Superior temporal gyrus (tissue), 1 donor: ENCODE results near the gene PXYLP1.

Experiments
- DNase-seq: peaks from one replicate; pipeline ENCODE4 v3.0.0-alpha.2; 2016; ENCODE audit errors: extremely low spot score

Gene PXYLP1

DNA sequence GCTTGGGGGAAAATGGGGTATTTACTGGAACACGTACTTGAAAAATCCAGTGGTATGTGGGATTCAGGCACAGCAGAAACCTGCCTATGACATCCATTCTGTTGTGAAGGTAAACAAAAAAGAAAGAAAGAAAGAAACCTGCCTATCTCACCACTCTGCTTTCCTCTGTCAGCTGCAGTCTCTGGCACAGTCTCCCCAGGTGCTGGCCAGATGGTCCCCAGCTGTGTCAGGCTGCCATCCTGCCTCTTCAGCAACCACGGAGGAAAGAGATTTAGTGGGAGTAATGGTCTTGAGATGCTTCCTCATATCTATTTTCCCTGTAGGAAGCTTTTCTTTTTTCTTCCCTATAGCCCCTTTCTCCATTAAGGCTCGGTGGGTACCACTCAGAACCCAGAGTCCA, 2.5 kb upstream of the PXYLP1 start:
- no peak for DNase-seq

- DNase-seq = no peak
Measured at GRCh38 chr3:141230293-141230692, 1.3 kb upstream of the PXYLP1 start.

DNA sequence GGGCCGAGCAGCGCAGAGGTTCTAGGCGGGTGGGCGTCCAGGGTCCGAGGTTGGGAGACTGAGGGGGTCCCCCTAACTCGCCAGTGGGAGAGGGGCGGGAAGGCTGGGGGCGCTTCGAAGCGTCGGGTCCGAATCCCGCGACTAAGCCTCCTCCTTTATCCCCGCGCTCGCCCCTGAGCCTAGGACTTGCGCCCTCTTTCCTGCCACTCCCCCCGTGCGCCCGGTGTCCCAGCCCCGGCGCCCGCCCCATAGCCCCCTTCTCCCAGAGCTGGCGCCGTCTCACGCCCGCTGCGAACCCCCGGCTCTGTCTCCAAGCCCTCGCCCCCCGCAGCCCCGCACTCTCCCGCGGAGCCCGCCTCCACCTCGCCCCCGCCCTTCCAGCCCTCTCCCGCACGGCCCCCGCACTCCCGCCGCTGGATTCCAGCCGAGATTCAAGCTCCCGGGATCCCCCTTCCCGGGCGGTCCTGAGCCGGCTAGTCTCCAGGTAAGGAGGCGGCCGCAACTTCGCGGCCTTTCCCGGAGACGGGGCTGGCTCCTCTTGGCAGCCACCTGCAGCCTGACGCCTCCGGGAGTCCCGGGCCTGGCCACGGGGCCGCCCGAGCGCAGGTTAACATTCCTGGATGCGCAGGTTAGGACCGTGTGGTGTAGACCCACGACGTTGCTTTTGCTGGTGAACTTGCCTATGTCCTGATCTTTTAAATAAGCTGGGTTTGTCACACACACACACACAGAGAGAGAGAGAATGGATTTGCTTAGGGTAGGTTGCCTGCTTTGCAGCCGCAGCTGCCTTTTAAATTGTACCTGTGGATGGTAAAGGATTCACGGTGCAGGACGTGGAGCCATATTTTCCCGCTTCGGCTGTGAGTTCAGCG, 563 bp downstream of the PXYLP1 start:
- peak; percentile 33 for DNase-seq

- peak; percentile 13 for DNase-seq
Measured at GRCh38 chr3:141233457-141234161, 2.0 kb downstream of the PXYLP1 start.

DNA sequence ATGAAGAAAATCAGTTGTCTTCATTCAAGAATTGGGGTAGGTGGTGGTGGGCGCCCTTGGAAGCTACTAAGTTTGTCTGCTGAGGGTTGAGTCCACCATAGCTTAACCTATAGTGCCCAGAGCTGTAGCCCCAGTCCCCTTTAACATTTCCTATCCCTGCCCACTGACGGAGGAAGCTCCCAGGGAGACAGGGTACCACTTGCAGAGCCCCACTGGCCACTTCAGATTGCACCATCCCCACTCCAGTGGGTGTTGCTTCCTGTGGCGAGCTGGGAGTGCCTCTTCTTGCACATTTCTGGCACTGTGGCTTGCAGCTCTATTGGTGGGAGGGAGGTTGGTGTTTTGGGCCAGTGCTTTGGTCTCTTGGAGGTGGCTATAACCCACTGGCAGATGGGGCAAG, 2.7 kb downstream of the PXYLP1 start:
- no peak for DNase-seq

GRCh38 chr3:141235661-141236171, 4.1 kb downstream of the PXYLP1 start:
- no peak for DNase-seq

GRCh38 chr3:141236361-141236760, 4.7 kb downstream of the PXYLP1 start:
- peak; percentile 7 for DNase-seq

- peak; percentile 56 for DNase-seq
Measured at GRCh38 chr3:141237701-141238521, 6.3 kb downstream of the PXYLP1 start.

DNA sequence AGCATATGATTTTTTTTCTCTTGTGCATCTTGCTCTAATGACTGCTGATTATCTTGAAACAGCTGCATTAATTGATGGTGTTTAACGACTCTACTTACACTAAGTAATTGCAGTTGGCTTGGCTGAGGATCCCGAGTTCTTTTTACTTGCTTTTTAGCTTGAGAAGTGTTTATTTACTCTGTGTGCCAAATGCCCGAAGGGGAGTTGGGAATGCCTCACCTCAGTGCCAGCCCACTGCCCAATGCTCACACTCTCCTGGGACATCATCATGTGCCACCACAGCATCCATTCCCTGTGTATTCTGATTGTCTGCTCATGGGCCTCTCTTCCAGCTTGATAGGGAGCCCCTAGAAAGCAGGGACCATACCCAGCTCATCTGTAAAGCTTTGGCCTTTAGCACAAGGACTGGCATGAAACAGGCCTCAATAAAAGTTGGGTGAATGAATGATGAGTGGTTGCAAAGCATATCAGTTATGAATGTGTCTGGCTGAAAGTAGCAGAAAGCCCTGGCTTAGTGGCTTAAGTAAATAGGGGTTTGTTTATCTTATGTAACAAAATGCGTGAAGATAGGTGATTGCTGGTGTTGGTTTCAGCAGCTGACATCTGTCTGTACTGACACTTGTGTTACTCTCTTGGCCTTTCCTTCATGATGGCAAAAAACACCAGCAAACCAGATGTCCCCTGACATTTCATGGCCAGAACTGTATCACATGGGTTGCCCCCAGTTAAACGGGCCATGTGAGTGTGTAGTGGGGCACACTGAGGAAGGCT, 8.1 kb downstream of the PXYLP1 start:
- DNase-seq = no peak

GRCh38 chr3:141240286-141240685, 8.7 kb downstream of the PXYLP1 start:
- DNase-seq = no peak

DNA sequence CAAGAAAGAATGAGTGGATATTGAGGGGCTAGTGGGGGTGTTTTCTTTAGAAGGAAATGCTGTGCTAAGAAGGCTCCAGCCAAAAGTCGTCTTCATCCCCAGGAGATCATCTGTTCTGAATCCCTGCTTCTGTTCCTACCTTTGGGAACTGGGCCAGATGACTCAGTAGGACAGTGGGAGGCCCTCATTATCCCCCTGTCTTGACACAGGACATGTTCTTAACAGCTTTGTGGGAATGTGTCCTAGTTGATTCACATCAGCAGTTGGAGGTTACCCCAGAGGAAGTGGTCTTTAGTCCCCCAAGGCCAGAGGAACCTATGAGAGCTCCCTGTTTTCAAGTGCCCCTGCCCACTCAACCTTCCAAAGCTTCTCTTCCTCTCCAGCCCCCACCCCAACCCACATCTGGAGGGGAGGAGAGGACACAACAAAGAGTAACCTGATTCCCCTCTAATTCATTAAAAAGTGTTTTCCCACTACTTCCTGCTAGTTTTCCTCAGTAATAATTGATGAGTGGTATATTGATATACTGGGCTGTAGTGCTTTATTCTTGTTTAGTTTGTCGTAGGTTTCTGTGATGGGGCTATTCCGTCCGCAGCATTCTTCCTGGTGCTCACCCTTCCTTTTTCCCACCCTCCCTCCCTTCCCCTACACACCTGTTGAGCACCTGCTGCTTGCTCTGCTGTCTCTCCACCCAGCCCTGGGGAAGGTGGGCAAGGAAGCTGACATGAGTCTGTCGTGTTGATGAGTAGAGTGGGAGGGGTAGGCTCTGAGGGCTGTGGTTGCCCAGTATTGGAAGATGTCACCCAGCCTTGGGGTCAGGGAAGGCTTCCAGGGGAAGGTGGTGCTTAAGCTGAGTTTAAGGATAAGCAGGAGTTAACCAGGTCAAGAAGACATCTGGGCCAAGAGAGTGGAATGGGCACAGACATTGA, 9.3 kb downstream of the PXYLP1 start:
- no peak for DNase-seq

DNA sequence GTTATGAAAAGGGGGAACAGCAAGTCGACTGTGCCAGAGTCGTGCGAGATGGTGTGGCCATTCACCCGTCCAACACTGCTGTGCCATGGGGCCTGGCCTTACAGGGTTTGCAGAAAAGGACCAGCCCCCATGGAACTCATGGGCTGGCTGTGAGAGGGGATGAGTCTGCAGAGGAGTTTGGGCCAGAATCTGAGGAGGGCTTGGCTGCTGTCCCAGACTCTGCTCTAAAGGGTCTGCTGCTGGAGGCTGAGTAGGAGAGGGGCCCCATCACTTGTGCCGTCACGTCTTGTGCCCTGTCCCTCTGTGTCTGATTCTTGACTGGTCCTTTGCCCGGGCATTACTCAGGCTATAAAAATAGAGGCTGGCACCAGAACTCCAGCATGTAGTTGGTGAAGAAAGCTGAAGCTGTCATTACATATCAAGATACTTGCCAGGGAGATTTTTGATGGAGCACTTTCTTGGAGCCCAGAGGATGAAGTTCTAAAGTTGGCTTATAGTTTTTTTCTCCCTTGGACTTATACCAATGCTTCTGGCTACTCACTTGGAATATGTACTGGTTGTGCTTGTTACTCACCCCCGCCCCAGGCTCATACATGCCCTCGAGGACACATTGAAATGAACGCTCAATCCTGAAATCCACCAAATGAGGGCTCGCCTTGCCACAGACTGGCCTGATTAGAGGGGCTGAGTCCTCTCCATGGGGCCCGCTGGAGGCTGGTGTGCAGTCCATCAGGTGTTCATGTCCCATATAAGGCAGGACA, 10.2 kb downstream of the PXYLP1 start:
- no peak for DNase-seq

DNA sequence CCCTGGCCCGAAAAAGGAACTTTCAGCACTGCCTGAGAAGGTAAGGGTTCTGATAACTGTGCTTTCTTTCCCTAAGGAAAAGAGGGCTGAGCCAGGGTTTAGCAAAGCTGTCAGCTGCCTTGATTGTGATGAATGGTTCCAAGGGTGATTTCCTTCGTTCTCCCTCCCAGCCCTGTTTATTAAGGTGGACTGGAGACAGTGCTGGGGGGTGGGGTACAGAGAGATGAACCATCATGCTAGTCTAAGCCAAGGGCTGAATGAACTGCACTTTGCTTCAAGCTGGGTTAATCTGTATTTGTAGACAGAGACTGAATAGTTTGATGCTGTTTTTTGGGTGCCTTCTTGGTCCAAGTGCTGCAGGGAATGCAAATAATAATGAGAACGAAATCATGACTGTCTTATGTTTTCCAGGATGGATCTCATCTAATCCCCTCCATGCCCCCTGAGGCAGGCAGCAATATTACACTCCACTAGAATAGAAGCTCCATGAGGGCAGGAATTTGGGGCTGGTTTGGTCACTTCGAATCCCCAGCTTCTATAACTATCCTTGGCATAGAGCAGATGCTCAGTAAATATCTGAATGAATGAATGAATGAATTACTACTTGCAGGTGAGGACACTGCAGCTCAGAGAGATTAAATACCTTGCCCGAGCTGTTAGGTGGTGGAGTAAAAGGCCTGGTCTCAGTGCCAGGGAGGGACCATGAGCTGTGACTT, 10.9 kb downstream of the PXYLP1 start:
- no peak for DNase-seq

GRCh38 chr3:141243271-141243707, 11.7 kb downstream of the PXYLP1 start:
- no peak for DNase-seq

DNA sequence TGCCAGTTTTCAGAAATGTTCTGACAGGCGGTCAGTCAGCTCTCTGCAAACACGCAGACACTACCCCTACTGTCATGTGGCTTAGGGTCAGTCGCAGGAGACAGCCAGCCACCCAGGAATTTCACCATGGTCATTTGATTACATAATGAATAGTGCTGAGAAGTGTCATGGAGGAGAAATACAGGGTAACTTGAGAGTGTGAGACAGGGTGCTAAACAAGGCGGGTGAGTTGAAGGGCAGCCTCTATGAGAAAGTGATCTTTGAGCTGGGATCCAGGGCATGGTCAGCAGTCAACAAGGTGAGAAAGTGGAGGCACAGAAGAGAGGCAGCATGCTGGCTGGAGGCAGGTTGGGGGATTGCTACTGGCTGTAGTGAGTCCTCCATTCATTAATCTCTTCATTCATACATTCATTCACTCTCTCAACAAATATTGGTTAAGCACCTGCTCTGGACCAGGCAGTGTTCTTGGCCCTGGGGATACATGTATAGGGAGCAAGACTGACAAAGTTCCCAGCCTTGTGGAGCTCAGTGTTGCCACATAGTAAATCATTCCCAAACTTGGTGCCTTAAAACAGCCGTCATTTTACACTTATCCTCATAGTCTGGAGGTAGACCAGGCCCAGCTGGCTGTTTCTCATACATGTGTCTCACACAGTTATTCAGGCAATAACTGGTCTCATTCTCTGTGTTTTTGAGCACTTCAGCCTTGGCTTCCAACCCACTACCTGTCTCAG, 14.8 kb downstream of the PXYLP1 start:
- DNase-seq = no peak

DNA sequence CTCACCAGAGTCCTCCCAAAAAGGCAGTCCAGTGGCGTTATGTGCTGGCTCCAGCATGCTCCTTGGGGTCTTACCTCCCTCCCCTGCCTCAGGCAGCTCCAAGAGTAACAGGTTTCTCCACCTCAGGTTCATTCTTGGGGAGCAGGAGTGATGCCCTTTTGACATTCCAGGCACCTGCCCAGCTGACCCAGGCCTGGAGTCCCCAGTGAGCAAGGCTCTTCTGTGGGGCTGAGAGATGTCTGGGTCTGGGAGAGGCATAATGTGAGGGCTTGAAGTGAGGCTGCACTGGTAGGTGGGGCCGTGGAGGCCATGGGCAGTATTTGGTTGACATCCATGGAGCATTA, 15.3 kb downstream of the PXYLP1 start:
- no peak for DNase-seq

DNA sequence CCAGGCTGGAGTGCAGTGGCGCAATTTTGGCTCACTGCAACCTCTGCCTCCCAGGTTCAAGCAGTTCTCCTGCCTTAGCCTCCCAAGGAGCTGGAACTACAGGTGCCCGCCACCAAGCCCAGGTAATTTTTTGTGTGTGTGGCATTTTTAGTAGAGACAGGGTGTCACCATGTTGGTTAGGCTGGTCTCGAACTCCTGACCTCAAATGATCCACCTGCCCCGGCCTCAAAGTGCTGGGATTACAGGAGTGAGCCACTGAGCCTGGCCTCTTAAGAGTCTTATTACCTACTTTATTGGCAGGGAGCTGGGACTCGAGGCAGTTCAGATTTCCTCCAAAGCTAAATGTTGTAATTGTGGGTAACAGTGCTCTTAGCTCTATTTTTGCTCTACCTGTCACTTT, 16.4 kb downstream of the PXYLP1 start:
- no peak for DNase-seq

- DNase-seq = no peak
Measured at GRCh38 chr3:141249041-141249440, 17.4 kb downstream of the PXYLP1 start.
